ENCODE measurements around the gene ZNF491. TPM values are rescaled to one million over a fixed set of nuclear protein-coding genes. Genes with fewer than 3 reads are reported as not detected.

Gene ZNF491
- total and polyA plus RNA-seq, 2 of the 8 experiments (the other 6 are each of a cell fraction or from before 2014, with no cell fraction given) = 0.18 to 0.78 TPM

DNA sequence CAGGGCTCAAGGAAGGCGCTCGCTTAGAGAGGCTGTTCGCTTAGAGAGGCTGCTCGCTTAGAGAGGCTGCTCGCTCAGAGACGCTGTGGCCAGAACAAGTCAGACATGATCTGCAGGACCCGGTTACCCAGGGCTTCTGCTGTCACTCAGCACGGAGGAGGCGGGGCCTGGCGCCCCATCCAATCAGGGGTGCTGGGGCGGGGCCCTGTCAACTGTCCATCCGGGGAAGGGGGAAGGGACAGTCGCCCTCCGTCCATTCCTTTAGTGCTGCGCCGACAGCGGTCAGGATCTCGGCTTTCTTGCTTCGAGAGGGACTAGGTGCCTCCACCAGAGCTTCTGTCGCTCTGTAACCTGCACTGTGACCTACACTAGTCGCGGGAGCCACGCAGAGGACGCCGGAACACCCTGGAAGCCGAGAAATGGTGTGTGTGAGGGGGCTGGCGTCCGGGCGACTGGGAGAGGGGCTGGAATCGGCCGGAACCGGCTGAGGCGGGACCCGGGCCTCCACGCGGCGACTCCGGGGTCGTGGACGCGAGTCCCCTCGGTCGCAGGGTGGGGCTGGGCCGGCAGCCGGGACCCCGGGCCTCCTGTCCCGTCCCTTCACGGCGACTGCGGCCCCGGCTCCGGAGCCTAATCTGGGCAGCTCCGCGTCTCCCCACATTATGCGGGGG is 15.8 kb downstream of the ZNF491 start, which contains the start of gene ZNF440 (continued):
- no peak for TF ChIP-seq MAFK (IDR thresholded peaks at IDR 0.05; ENCODE audit: low read depth, low read length)
- peak; percentile 69 for TF ChIP-seq TBP (IDR thresholded peaks at IDR 0.05; ENCODE audit: low read depth, low read length)
- TF ChIP-seq TAF7 (optimal IDR thresholded peaks at IDR 0.05; ENCODE audit: borderline replicate concordance, low read depth, low read length) = peak; percentile 32
- no peak for TF ChIP-seq BCL11A (IDR thresholded peaks at IDR 0.05; ENCODE audit: low read depth in 2 of 2, low read length in 2 of 2)
- peak; percentile 82; the same call in 1 of the 2 replicates for TF ChIP-seq SP4 (IDR thresholded peaks at IDR 0.05; ENCODE audit: low read length)
- TF ChIP-seq ASH2L (IDR thresholded peaks at IDR 0.05; ENCODE audit: low read length) = no peak
- no peak for TF ChIP-seq SIX5 (IDR thresholded peaks at IDR 0.05; ENCODE audit: low read depth, low read length)
- no peak for TF ChIP-seq RFX5 (IDR thresholded peaks at IDR 0.05; ENCODE audit: borderline replicate concordance, low read depth, low read length)
- TF ChIP-seq YY1 (IDR thresholded peaks at IDR 0.05; ENCODE audit: low read depth, low read length) = no peak
- TF ChIP-seq, protein P1, sequence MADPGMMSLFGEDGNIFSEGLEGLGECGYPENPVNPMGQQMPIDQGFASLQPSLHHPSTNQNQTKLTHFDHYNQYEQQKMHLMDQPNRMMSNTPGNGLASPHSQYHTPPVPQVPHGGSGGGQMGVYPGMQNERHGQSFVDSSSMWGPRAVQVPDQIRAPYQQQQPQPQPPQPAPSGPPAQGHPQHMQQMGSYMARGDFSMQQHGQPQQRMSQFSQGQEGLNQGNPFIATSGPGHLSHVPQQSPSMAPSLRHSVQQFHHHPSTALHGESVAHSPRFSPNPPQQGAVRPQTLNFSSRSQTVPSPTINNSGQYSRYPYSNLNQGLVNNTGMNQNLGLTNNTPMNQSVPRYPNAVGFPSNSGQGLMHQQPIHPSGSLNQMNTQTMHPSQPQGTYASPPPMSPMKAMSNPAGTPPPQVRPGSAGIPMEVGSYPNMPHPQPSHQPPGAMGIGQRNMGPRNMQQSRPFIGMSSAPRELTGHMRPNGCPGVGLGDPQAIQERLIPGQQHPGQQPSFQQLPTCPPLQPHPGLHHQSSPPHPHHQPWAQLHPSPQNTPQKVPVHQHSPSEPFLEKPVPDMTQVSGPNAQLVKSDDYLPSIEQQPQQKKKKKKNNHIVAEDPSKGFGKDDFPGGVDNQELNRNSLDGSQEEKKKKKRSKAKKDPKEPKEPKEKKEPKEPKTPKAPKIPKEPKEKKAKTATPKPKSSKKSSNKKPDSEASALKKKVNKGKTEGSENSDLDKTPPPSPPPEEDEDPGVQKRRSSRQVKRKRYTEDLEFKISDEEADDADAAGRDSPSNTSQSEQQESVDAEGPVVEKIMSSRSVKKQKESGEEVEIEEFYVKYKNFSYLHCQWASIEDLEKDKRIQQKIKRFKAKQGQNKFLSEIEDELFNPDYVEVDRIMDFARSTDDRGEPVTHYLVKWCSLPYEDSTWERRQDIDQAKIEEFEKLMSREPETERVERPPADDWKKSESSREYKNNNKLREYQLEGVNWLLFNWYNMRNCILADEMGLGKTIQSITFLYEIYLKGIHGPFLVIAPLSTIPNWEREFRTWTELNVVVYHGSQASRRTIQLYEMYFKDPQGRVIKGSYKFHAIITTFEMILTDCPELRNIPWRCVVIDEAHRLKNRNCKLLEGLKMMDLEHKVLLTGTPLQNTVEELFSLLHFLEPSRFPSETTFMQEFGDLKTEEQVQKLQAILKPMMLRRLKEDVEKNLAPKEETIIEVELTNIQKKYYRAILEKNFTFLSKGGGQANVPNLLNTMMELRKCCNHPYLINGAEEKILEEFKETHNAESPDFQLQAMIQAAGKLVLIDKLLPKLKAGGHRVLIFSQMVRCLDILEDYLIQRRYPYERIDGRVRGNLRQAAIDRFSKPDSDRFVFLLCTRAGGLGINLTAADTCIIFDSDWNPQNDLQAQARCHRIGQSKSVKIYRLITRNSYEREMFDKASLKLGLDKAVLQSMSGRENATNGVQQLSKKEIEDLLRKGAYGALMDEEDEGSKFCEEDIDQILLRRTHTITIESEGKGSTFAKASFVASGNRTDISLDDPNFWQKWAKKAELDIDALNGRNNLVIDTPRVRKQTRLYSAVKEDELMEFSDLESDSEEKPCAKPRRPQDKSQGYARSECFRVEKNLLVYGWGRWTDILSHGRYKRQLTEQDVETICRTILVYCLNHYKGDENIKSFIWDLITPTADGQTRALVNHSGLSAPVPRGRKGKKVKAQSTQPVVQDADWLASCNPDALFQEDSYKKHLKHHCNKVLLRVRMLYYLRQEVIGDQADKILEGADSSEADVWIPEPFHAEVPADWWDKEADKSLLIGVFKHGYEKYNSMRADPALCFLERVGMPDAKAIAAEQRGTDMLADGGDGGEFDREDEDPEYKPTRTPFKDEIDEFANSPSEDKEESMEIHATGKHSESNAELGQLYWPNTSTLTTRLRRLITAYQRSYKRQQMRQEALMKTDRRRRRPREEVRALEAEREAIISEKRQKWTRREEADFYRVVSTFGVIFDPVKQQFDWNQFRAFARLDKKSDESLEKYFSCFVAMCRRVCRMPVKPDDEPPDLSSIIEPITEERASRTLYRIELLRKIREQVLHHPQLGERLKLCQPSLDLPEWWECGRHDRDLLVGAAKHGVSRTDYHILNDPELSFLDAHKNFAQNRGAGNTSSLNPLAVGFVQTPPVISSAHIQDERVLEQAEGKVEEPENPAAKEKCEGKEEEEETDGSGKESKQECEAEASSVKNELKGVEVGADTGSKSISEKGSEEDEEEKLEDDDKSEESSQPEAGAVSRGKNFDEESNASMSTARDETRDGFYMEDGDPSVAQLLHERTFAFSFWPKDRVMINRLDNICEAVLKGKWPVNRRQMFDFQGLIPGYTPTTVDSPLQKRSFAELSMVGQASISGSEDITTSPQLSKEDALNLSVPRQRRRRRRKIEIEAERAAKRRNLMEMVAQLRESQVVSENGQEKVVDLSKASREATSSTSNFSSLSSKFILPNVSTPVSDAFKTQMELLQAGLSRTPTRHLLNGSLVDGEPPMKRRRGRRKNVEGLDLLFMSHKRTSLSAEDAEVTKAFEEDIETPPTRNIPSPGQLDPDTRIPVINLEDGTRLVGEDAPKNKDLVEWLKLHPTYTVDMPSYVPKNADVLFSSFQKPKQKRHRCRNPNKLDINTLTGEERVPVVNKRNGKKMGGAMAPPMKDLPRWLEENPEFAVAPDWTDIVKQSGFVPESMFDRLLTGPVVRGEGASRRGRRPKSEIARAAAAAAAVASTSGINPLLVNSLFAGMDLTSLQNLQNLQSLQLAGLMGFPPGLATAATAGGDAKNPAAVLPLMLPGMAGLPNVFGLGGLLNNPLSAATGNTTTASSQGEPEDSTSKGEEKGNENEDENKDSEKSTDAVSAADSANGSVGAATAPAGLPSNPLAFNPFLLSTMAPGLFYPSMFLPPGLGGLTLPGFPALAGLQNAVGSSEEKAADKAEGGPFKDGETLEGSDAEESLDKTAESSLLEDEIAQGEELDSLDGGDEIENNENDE (IDR thresholded peaks at IDR 0.05; ENCODE audit: insufficient replicate concordance, low read length) = no peak
- no peak for TF ChIP-seq EGR1 (IDR thresholded peaks at IDR 0.05; ENCODE audit: borderline replicate concordance, low read depth, low read length)

Data from H1 (cell line).